OCI-LY3 (cell line): ENCODE data around the gene CACNG8.

Experiments
- H2AFZ ChIP-seq: fragments of 200-600, 300-600 bp; shearing (Covaris generic); 2 replicates; pipeline ENCODE4 v1.6.0; 2014; ENCODE audit warnings: antibody characterized with exemption, low read depth, low read length
- H3K27ac ChIP-seq: fragments of 200-600, 300-600 bp; sonication (generic); 2 replicates; pipeline ENCODE4 v1.5.1; 2014; ENCODE audit warnings: mild to moderate bottlenecking, low read length, moderate library complexity, mixed read lengths
- H3K27me3 ChIP-seq: fragments of 200-600, 300-600 bp; sonication (generic); 2 replicates; pipeline ENCODE4 v1.6.1; 2014; ENCODE audit warnings: low read depth, low read length, mixed read lengths
- H3K36me3 ChIP-seq: fragments of 200-600, 300-600 bp; sonication (generic); replicated peaks from 2 replicates; pipeline ENCODE3; 2014; ENCODE audit warnings: low read depth, low read length, mixed read lengths
- H3K4me1 ChIP-seq: fragments of 300-600, 200-600 bp; sonication (generic); 2 replicates; pipeline ENCODE4 v1.6.1; 2014; ENCODE audit warnings: low read length, mixed read lengths
- H3K4me2 ChIP-seq: fragments of 200-600, 300-600 bp; sonication (generic); 2 replicates; pipeline ENCODE4 v1.6.1; 2014; ENCODE audit warnings: low read length, mixed read lengths
- H3K4me3 ChIP-seq: fragments of 300-600, 200-600 bp; sonication (generic); 2 replicates; pipeline ENCODE4 v1.5.1; 2014; ENCODE audit warnings: antibody characterized with exemption, mild to moderate bottlenecking, low read length, moderate library complexity
- H3K79me2 ChIP-seq: fragments of 300-600, 200-600 bp; shearing (Covaris generic); 2 replicates; pipeline ENCODE4 v1.6.1; 2014; ENCODE audit warnings: mild to moderate bottlenecking, low read length, mixed read lengths
- H3K9ac ChIP-seq: fragments of 300-600, 200-600 bp; shearing (Covaris generic); 2 replicates; pipeline ENCODE4 v1.6.0; 2014; ENCODE audit warnings: mild to moderate bottlenecking, low read length, moderate library complexity
- H3K9me3 ChIP-seq: fragments of 200-600, 300-600 bp; shearing (Covaris generic); 2 replicates; pipeline ENCODE4 v1.6.1; 2014; ENCODE audit warnings: low read length, mixed read lengths; ENCODE audit not compliant: insufficient read depth
- H4K20me1 ChIP-seq: fragments of 200-600, 300-600 bp; sonication (generic); 2 replicates; pipeline ENCODE4 v1.6.1; 2016; ENCODE audit warnings: low read length, mixed read lengths; ENCODE audit not compliant: insufficient read depth
- EZH2phosphoT487 ChIP-seq: fragments of 200-600 bp; shearing (Covaris generic); IDR thresholded peaks from 2 replicates; pipeline ENCODE4 v1.6.1; 2018; ENCODE audit warnings: antibody characterized with exemption, mixed run types, low read depth
- TF ChIP-seq, protein P1 (sequence below): fragments of 200-600, 300-600 bp; sonication (generic); IDR thresholded peaks from 2 replicates; pipeline ENCODE4 v1.5.1; 2014; ENCODE audit warnings: antibody characterized with exemption, low read length, low read depth

Gene CACNG8

DNA sequence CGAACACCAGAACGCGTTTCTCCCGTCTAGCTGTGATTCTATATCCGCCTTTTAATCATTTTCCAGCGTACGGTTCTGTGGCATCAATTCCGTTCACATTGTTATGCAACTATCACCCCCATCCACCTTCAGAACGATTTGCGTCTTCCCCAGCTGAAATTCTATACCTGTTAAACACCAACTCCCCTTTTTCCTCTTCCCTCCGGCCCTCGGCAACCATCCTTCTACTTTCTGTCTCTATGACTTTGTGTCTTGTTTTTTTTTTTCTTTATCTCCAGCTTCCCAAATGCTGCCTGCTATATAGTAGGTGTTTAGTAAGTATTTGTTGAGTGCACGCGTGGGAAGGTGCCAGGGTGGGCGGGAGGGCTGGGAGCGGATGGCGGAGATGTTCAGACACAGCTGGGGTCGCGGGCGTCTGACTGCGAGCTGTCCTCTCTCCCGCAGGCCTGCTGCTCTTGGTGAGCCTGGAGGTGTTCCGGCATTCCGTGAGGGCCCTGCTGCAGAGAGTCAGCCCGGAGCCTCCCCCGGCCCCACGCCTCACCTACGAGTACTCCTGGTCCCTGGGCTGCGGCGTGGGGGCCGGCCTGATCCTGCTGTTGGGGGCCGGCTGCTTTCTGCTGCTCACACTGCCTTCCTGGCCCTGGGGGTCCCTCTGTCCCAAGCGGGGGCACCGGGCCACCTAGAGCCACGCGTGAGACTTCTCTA, 48.9 kb downstream of the CACNG8 start:
- Histone ChIP-seq H3K9me3 (no peaks in the 10 kb centered on the region), H3K36me3 (no peaks in the 10 kb centered on the region), H3K4me1 (no peaks in the 10 kb centered on the region), H2AFZ (no peak overlapping the region), H3K27me3 (no peaks in the 10 kb centered on the region), H3K9ac (no peak overlapping the region), H4K20me1 (no peaks in the 10 kb centered on the region), H3K27ac (no peak overlapping the region), H3K4me2 (no peak overlapping the region), H3K79me2 (no peaks in the 10 kb centered on the region), H3K4me3 (no peak overlapping the region)
- TF ChIP-seq EZH2phosphoT487 = no peak
- TF ChIP-seq, protein P1, sequence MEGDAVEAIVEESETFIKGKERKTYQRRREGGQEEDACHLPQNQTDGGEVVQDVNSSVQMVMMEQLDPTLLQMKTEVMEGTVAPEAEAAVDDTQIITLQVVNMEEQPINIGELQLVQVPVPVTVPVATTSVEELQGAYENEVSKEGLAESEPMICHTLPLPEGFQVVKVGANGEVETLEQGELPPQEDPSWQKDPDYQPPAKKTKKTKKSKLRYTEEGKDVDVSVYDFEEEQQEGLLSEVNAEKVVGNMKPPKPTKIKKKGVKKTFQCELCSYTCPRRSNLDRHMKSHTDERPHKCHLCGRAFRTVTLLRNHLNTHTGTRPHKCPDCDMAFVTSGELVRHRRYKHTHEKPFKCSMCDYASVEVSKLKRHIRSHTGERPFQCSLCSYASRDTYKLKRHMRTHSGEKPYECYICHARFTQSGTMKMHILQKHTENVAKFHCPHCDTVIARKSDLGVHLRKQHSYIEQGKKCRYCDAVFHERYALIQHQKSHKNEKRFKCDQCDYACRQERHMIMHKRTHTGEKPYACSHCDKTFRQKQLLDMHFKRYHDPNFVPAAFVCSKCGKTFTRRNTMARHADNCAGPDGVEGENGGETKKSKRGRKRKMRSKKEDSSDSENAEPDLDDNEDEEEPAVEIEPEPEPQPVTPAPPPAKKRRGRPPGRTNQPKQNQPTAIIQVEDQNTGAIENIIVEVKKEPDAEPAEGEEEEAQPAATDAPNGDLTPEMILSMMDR = no peak

DNA sequence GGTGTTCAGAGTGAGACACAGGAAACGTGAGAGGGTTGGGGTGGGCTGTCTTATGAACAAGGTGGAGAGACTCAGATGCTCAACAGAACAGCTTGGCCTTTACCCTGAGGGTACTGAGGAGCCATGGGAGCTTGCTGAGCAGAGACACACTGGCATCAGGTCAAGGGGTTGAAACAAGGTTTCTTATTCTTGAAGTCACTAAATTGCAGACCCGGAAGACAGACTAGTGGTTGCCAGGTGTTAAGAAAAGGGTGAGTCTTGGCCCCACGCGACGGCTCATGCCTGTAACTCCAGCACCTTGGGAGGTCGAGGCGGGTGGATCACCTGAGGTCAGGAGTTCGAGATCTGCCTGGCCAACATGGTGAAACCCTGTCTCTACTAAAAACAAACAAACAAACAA, 51.1 kb downstream of the CACNG8 start:
- no peaks in the 10 kb centered on the region for H3K4me1 ChIP-seq
- H3K27me3 ChIP-seq = no peaks in the 10 kb centered on the region
- H3K9me3 ChIP-seq = no peaks in the 10 kb centered on the region
- no peak overlapping the region for H2AFZ ChIP-seq
- H3K4me3 ChIP-seq = no peak overlapping the region
- H3K4me2 ChIP-seq = no peak overlapping the region
- H3K79me2 ChIP-seq = no peaks in the 10 kb centered on the region
- H3K36me3 ChIP-seq = no peaks in the 10 kb centered on the region
- no peak overlapping the region for H3K27ac ChIP-seq
- TF ChIP-seq, protein P1 = no peak
- TF ChIP-seq EZH2phosphoT487 = no peak
- no peak overlapping the region for H3K9ac ChIP-seq
- H4K20me1 ChIP-seq = no peaks in the 10 kb centered on the region

DNA sequence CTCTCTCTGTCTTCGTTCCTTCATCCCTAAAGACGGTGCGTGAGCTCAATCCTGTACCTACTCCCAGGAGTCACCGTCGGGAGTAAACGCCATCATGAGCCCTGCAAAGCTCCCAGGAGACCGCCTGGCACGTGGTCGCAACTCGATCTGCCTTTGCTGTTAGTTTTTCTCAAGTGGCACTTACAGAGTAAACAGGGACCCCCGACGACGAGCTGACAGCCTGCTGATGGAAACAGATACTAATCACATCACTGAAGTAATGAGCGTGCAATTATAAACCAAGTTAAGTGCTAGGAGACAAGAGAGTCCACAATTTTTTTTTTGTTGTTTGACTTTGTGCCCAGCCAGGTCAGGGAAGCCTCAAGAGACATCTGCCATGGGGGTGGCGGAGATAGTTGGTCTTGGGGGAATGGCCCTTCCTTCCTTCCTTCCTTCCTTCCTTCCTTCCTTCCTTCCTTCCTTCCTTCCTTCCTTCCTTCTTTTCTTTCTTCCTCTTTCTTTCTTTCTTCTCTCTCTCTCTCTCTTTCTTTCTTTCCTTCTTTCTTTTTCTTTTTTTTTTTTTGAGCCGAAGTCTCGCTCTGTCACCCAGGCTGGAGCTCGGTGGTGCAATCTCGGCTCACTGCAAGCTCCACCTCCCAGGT, 52.3 kb downstream of the CACNG8 start:
- TF ChIP-seq, protein P1 = no peak
- no peak for TF ChIP-seq EZH2phosphoT487
- Histone ChIP-seq H3K9me3 (no peaks in the 10 kb centered on the region), H3K27me3 (no peaks in the 10 kb centered on the region), H3K9ac (no peak overlapping the region), H3K27ac (no peak overlapping the region), H3K4me1 (no peaks in the 10 kb centered on the region), H3K36me3 (no peaks in the 10 kb centered on the region), H3K4me2 (no peak overlapping the region), H3K79me2 (no peaks in the 10 kb centered on the region), H4K20me1 (no peaks in the 10 kb centered on the region), H3K4me3 (no peak overlapping the region), H2AFZ (no peak overlapping the region)

DNA sequence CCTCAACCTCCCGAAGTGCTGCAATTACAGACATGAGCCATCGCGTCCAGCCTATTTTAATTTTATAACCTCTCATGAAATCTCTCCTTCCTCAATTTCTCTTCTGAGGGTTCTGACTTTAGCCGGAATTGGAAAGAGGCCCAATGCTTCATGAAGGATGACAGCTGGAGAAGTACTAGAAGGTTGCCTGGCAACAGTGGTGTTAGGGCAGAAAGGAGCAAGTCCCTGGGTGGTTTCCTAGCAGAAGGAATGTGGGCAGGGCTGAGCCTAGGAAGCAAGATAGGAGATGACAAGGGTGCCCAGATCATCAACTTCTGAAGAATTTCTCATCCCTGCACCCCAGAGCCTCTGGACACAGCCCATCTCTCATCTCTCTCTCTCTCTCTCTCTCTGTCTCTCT, 54.5 kb downstream of the CACNG8 start:
- Histone ChIP-seq H3K79me2 (no peaks in the 10 kb centered on the region), H3K27me3 (no peaks in the 10 kb centered on the region), H3K27ac (no peak overlapping the region), H3K9me3 (no peaks in the 10 kb centered on the region), H2AFZ (no peak overlapping the region), H3K4me3 (no peak overlapping the region), H3K4me1 (no peaks in the 10 kb centered on the region), H3K9ac (no peak overlapping the region), H3K36me3 (no peaks in the 10 kb centered on the region), H4K20me1 (no peaks in the 10 kb centered on the region), H3K4me2 (no peak overlapping the region)
- TF ChIP-seq EZH2phosphoT487 = no peak
